T-helper 1 cell treated with Interleukin-12 subunit alpha and Interleukin-12 subunit beta and Interleukin-4 antibody, amounts not matched to agents 30 μg/mL and 1 μg/mL, for 36 hours (primary cell): ENCODE measurements around the gene PARP6.

ENCODE experiments used
- H3K27ac Mint-ChIP-seq: one replicate; pipeline ENCODE4 v1.8.0; 2021; ENCODE audit warnings: mild to moderate bottlenecking, mixed read lengths
- H3K27me3 Mint-ChIP-seq: one replicate; pipeline ENCODE4 v1.8.0; 2021; ENCODE audit warnings: low read depth, mixed read lengths
- H3K36me3 Mint-ChIP-seq: one replicate; pipeline ENCODE4 v1.8.0; 2021; ENCODE audit warnings: low read depth, mixed read lengths
- H3K4me1 Mint-ChIP-seq: one replicate; pipeline ENCODE4 v1.8.0; 2021; ENCODE audit warnings: low read depth, mixed read lengths
- H3K4me3 Mint-ChIP-seq: one replicate; pipeline ENCODE4 v1.8.0; 2021; ENCODE audit warnings: mild to moderate bottlenecking, moderate library complexity, mixed read lengths
- H3K9me3 Mint-ChIP-seq: one replicate; pipeline ENCODE4 v1.8.0; 2021; ENCODE audit warnings: mixed read lengths

The PARP6 gene

DNA sequence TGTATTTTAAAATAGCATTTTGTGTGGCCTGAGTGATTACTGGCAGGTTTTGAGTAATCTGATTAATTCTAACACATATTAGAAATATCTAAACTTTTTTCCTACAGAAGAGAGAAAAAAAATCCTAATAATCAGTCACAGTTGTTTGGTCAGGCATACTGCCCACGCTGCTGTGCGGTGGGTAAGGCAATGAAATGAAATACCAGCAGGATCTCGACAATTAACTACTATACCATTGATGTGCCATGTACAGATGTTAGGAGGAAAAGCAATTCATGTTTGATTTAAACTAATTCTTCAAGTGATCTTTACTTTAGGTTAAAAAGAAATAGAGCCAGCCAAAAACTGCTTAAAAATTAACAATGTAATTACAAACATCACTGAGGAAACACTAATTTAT, 79.9 kb downstream of the PARP6 start:
- no peaks in the 10 kb centered on the region for H3K36me3 Mint-ChIP-seq
- H3K4me1 Mint-ChIP-seq, result peaks cover 1% of the 10 kb centered on the region
- no peak overlapping the region for H3K4me3 Mint-ChIP-seq
- H3K27me3 Mint-ChIP-seq, result peaks cover 27% of the 10 kb centered on the region
- no peak overlapping the region for H3K27ac Mint-ChIP-seq
- H3K9me3 Mint-ChIP-seq, result no peaks in the 10 kb centered on the region
